ENCODE results near the gene CACNA2D3. TPM values are rescaled to one million over a fixed set of nuclear protein-coding genes. Genes with fewer than 3 reads are reported as not detected.

The CACNA2D3 gene
- total RNA-seq, 2 donors from 2014 or later, result not detected

DNA sequence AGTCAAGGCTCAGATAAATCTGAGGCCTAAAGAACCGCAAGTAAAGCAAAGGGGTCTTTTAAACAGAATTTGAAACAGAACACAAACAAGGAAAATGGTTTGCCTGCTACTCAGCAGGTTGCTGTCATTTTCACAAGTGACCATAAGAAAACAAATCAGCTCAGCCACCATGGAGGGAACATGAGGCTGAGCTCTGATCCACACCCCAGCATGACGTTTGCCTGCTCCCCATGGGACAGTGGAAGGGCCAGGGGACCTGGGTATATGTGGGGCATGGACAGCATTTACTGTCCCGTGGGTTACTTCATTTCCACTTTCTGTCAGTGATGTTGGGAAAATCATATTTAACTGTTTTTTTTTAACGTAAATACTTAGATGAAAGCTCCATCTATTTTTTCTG lies 434.3 kb downstream of the CACNA2D3 start:
- ATAC-seq (replicated peaks), result no peak
- H3K9me3 Mint-ChIP-seq, result peaks cover 5% of the 10 kb centered on the region
- no peaks in the 10 kb centered on the region for H3K27me3 Mint-ChIP-seq
- no peak overlapping the region for H3K4me3 Mint-ChIP-seq
- H3K36me3 Mint-ChIP-seq (ENCODE audit: low read depth), result no peaks in the 10 kb centered on the region
- no peak overlapping the region for H3K27ac Mint-ChIP-seq
- no peaks in the 10 kb centered on the region for H3K4me1 Mint-ChIP-seq

DNA sequence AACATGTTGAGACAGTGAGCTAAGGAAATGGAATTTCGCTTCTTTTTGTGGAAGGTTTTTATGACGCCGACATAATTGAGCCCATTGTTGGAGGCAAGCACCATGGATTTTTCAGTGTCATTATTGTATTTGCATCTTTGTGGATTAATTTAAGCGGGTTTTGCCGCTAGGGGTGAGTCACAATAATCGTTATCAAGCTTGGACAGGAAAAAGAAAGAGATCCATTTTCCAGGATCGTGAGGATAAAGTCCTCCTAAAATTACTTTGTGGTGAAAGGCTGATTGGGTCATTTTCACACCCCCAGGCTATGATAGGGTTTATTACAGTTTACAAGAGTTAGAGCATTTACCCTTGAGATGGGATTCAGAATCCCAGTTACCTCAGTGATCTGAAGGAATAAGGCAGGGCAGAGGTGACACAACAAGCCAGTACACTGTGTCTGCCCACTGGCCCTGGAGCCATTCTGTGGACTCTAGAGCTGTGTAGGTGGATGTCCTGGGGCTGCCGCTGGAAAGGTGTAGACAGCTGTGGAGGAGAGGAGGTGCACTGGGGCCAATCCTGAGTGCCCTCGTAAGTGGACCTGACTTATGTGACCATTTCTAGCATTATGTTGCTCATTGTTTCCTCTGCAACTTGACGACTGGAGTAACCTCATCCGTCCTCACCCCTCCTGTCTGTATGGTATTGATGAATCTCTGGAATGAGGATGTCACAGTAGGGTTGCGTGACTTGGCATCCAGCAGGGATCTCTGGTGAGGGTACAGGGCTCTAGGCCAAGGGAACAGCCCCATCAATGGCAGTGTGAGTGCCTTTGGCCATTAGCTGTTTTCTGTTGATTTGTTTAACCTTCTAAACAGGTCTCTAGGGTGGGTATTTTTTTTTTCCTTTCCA lies 435.4 kb downstream of the CACNA2D3 start:
- no peak for ATAC-seq (replicated peaks)
- Mint-ChIP-seq H3K9me3 (peaks cover 5% of the 10 kb centered on the region), H3K4me3 (no peak overlapping the region)

DNA sequence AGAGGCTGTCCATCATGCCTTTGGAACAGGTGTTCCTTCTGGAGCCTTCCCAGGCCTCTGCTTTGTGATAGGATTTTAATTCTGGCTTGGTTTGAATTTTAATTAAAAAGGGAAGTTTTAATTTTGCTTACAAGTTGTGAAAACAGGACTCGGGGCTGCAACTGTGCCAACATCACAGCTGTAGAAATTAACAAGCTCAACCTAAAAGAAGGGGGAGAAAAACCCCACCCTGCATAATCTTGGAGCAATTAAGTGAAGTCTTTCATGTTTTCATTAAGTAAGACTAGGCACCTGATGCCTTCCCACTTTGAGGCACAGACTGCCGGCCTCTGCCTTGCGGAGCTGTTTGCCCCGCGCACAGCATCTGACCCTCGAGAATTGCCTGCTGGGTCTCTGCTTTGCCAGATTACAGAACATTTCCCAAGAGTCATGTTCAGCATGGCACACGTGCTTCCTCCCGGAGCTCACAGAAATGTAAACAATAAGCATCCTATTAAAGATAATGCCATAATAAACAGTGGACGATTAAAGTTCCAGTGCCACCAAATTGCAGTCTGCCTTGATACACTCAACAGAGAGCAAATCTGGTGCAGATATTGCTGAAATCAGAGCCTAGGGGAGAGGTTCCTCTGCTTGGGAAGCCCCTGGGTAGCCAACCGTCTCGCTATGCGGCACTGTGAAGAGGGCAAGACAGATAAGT lies 441.3 kb downstream of the CACNA2D3 start:
- Mint-ChIP-seq H3K4me1 (no peaks in the 10 kb centered on the region), H3K27ac (no peak overlapping the region), H3K27me3 (no peaks in the 10 kb centered on the region), H3K4me3 (no peak overlapping the region), H3K36me3 (ENCODE audit: low read depth) (no peaks in the 10 kb centered on the region), H3K9me3 (peaks cover 5% of the 10 kb centered on the region)
- ATAC-seq (replicated peaks), result no peak

More for the DNA sequence above, 435.4 kb downstream of the CACNA2D3 start:
- H3K36me3 Mint-ChIP-seq (ENCODE audit: low read depth), result no peaks in the 10 kb centered on the region
- H3K27me3 Mint-ChIP-seq, result no peaks in the 10 kb centered on the region
- H3K27ac Mint-ChIP-seq, result no peak overlapping the region
- no peaks in the 10 kb centered on the region for H3K4me1 Mint-ChIP-seq

DNA sequence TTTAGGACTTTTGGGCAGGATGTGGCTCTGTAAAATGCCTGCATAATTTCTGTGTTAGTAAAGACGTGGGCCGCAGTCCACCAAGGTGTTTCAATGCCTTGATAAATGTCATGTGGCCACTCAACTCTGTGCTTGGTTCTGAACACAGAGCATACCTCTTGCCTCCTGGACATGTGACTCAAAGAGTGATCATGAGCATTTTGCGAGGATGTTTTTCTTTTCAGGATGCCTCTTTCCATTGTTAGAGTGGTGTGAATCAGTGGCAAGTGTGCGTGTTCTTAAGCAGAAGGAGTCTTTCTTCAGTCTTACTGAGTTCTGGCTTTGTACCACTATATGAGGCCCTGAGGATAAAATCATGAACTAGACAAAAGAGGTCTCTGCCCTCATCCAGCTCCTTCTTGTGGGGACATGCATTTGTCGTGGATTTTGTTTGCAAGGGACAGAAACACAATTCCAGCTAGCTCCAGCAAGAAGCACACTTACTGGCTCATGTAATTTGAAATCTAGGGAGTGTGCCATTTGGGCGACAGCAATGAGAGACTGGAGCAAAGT lies 442.1 kb downstream of the CACNA2D3 start:
- Mint-ChIP-seq H3K9me3 (peaks cover 5% of the 10 kb centered on the region), H3K27ac (no peak overlapping the region), H3K4me1 (no peaks in the 10 kb centered on the region), H3K27me3 (no peaks in the 10 kb centered on the region), H3K4me3 (no peak overlapping the region), H3K36me3 (ENCODE audit: low read depth) (no peaks in the 10 kb centered on the region)
- no peak for ATAC-seq (replicated peaks)

DNA sequence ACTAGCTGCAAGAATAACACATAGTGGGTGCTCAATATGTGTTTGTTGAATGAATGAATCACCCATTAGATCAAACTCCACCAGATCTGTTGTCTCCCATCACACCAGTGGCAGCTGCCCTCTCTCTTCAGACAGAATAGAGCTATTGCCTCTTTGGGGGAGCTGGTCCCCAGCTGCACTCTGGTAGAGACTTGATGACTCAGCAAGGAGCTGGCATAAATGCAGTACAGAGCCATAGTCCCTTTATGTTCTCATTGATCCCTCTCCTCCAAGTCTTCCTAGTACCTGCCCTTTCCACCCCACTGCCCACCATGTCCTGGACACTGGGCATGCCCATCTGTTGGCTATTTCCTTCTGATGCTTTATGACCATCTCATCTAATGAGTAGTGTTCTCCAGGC lies 443.6 kb downstream of the CACNA2D3 start:
- no peak overlapping the region for H3K4me3 Mint-ChIP-seq

DNA sequence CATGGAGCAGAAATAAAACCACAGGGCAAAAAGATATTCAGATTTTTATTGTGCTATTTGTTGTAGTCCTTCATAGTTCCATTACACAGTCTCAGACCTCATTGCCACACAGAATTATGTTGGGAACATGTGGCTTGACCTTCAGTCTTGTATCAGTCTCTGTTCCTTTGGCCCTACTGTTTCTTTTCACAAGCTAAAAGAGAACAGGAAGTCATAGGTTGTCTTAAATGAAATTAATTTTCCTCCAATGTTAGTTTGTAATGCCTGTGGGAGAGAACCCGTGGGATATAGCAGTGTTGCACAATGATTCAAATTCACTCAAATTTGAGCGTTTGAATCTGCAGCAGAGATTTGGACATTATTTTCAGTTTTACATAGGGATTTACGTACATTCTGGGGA lies 445.6 kb downstream of the CACNA2D3 start:
- no peak overlapping the region for H3K27ac Mint-ChIP-seq
- no peak for ATAC-seq (replicated peaks)
- no peaks in the 10 kb centered on the region for H3K27me3 Mint-ChIP-seq
- H3K4me1 Mint-ChIP-seq, result no peaks in the 10 kb centered on the region
- H3K36me3 Mint-ChIP-seq (ENCODE audit: low read depth), result no peaks in the 10 kb centered on the region
- peaks cover 5% of the 10 kb centered on the region for H3K9me3 Mint-ChIP-seq
- H3K4me3 Mint-ChIP-seq, result no peak overlapping the region

More for the DNA sequence above, 443.6 kb downstream of the CACNA2D3 start:
- H3K27ac Mint-ChIP-seq, result no peak overlapping the region
- no peaks in the 10 kb centered on the region for H3K27me3 Mint-ChIP-seq
- H3K9me3 Mint-ChIP-seq, result peaks cover 5% of the 10 kb centered on the region
- no peaks in the 10 kb centered on the region for H3K4me1 Mint-ChIP-seq
- H3K36me3 Mint-ChIP-seq (ENCODE audit: low read depth), result no peaks in the 10 kb centered on the region
- no peak for ATAC-seq (replicated peaks)

DNA sequence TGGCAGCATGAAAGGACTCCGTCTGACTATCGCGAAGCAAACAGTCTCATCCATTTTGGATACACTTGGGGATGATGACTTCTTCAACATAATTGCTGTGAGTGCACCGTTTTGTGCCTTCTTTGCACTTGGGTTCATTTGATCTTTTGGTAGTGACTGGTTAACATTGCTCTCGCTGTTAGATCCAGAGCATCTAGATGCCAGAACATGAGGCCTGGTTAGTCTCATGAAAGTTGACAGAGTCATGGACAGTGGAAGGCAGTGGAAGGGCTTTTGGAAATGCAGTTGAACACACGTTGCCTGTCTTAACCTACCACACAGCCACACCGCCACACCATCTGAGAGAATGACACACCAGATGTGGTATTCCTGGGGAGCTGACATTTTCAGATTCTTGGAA lies 447.7 kb downstream of the CACNA2D3 start:
- Mint-ChIP-seq H3K9me3 (peaks cover 11% of the 10 kb centered on the region), H3K27ac (no peak overlapping the region), H3K4me1 (no peaks in the 10 kb centered on the region), H3K4me3 (no peak overlapping the region), H3K27me3 (peaks cover 5% of the 10 kb centered on the region), H3K36me3 (ENCODE audit: low read depth) (no peaks in the 10 kb centered on the region)
- no peak for ATAC-seq (replicated peaks)

DNA sequence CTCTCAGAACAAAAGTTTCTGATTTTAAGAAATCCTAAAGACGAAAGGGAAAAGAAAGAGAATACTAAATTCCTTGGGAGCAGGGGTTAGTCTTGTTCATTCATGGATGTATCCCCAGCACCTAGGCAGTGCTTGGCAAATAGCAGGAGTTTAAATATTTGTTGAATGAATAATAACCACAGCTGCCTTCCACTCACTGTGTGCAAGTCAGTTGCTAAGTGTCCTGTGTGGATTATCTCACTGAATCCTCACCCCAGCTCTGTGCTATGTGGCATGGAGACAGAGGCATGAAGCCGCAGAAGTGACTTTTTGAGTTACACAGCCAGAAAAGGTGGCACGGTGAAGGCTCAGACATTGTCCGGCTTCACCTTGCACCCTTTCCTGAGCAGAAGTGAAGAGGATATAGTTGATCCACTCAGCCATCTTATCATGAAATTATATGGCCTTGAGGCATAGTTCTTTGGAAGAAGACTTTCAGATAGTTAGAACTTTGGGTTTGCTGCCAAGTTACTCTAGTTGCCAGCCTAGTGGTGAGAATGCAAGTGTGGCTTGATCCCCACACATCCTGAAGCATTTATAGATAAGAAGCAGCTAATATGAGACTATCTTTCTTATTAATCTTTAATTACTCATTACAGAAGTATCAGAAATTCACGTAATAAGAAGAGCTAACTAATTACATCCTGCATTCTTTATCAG lies 450.0 kb downstream of the CACNA2D3 start:
- no peak overlapping the region for H3K27ac Mint-ChIP-seq
- H3K27me3 Mint-ChIP-seq, result peaks cover 10% of the 10 kb centered on the region
- H3K4me3 Mint-ChIP-seq, result no peak overlapping the region
- ATAC-seq (replicated peaks), result no peak
- H3K4me1 Mint-ChIP-seq, result no peaks in the 10 kb centered on the region
- peaks cover 14% of the 10 kb centered on the region for H3K9me3 Mint-ChIP-seq
- no peaks in the 10 kb centered on the region for H3K36me3 Mint-ChIP-seq (ENCODE audit: low read depth)

DNA sequence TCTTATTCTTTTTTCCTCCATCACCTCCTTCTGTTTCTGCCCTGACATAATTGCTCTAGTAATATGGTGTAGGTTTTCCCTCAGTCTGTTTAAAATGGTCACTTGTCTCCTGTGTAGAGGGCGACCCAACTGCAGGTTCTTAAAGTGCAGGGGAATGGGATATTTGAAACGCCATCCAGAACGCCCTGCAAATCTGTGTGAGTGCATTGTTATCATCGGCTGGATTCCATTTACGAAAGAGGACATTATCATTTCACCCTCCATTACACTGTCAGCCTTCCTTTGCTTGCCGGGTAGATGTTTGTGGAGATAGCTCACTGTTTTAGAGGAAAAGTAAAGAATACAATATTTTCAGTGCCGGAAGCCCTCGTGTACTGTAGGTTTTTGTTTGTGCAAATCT lies 451.5 kb downstream of the CACNA2D3 start:
- H3K36me3 Mint-ChIP-seq (ENCODE audit: low read depth), result no peaks in the 10 kb centered on the region
- H3K27me3 Mint-ChIP-seq, result peaks cover 10% of the 10 kb centered on the region
- no peaks in the 10 kb centered on the region for H3K4me1 Mint-ChIP-seq
- H3K4me3 Mint-ChIP-seq, result no peak overlapping the region
- H3K27ac Mint-ChIP-seq, result no peak overlapping the region
- ATAC-seq (replicated peaks), result no peak
- H3K9me3 Mint-ChIP-seq, result peaks cover 14% of the 10 kb centered on the region

DNA sequence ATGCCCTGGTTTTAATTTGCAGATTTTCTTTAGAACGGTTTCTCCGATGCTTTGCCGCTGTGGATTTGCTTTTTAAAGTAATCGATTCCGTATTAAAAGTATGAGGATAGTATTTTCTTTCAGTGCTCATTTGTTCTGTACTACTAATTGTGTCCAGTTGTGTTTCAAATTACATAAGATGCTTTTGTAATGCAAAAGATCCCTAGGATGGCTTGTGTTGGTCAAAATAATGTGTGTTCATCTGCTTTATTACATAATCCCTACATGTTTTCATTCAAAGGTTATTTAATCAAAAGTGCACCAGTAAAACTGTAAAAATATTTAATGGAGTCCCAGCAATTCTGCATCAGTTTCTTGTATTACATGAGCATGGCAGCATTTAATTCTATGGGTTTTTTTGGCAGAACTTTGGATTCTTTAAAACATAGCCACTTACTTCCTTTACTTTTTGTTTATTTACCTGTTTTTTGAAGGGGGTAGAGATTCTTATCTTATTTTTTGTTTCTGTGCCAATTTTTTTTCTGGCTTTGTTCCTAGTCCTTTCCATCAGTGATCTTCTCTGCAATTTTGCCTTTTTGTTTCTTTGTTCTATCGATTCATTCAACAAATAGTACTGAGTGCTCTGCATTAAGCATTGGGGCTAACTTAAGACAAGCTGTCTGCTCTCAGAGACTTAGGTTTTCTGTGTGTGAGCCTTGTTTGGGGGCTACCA lies 452.7 kb downstream of the CACNA2D3 start:
- H3K9me3 Mint-ChIP-seq, result peaks cover 14% of the 10 kb centered on the region

DNA sequence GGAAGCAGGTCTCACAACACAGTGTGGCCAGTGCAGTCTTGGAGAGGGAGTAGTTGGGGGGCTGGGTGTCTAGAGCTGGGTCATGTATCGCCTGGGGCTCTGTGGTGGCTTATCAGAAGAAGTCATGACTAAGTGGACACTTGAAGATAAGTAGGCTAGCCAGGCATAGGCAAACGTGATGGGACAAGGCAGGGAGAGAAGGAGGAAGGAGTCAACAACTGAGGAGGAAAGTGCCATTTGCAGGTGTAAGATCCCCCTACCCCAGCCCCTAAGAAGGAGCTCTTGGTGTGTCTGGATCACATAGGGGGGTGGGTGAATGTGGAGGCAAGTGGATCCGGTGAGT lies 453.2 kb downstream of the CACNA2D3 start:
- Mint-ChIP-seq H3K27ac (no peak overlapping the region), H3K4me1 (no peaks in the 10 kb centered on the region), H3K4me3 (no peak overlapping the region), H3K36me3 (ENCODE audit: low read depth) (no peaks in the 10 kb centered on the region), H3K9me3 (peaks cover 14% of the 10 kb centered on the region), H3K27me3 (peaks cover 10% of the 10 kb centered on the region)
- no peak for ATAC-seq (replicated peaks)

More for the DNA sequence above, 452.7 kb downstream of the CACNA2D3 start:
- ATAC-seq (replicated peaks), result no peak
- no peak overlapping the region for H3K4me3 Mint-ChIP-seq
- peaks cover 10% of the 10 kb centered on the region for H3K27me3 Mint-ChIP-seq
- H3K4me1 Mint-ChIP-seq, result no peaks in the 10 kb centered on the region
- H3K27ac Mint-ChIP-seq, result no peak overlapping the region
- H3K36me3 Mint-ChIP-seq (ENCODE audit: low read depth), result no peaks in the 10 kb centered on the region

DNA sequence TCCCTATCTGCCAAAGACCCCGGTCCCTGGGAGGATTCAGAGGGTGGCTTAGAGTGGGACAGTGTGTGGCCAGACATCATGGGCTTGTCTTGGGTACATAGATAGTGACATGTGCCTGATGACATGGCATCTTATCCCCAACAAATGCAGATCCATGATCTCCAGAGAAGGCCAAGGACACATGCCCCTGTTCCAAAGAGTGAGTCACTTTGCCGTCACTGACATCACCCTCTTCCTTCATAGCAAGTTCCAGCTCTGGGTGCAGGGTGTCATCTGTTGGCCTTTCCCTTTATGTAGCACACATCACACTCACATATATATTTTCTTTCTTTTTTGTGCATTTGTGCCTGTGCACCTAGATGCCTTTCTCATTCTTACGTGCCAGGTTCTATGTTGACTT lies 455.0 kb downstream of the CACNA2D3 start:
- no peaks in the 10 kb centered on the region for H3K36me3 Mint-ChIP-seq (ENCODE audit: low read depth)
- ATAC-seq (replicated peaks), result no peak
- H3K9me3 Mint-ChIP-seq, result peaks cover 14% of the 10 kb centered on the region
- no peaks in the 10 kb centered on the region for H3K4me1 Mint-ChIP-seq
- H3K27me3 Mint-ChIP-seq, result peaks cover 10% of the 10 kb centered on the region
- no peak overlapping the region for H3K27ac Mint-ChIP-seq
- H3K4me3 Mint-ChIP-seq, result no peak overlapping the region

DNA sequence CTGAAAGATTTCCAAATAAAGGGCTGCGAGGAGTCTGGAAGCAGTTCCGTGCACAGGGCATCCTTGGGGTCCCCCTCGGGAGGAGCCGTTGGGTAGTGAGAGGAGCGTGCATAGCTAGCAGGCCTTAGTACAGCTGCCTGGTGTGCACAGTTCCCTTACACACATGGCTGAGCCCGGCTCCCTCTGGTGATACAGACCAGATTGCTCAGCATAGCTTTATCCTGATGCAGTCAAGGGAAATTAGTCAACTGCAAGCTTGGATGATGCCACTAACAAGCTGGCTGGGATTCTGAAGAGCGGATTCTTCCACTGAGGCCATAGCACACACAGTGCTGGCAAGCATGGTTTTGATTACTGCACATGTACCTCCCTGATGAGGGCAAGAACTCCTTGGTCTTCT lies 456.1 kb downstream of the CACNA2D3 start:
- H3K4me1 Mint-ChIP-seq, result no peaks in the 10 kb centered on the region

DNA sequence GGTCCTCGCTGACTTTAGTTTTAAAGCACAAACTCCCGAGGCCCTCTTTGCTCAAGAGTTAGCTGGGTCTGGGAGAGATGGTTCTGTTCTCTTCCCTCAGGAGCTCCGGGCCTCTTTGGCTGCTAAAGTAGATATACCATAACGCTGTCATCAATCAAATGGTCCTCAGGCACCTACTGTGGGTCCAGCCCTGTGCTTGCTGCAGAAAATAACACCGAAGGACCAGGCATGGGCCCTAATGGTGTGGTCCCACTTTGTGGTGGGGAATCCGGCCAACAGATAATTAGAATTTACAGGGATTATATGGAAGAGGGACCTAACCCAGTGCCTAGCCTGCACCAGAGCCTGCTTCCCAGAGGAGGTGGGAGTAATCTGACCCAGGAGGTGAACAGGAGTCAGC lies 458.1 kb downstream of the CACNA2D3 start:
- peaks cover 3% of the 10 kb centered on the region for H3K27me3 Mint-ChIP-seq
- no peaks in the 10 kb centered on the region for H3K36me3 Mint-ChIP-seq (ENCODE audit: low read depth)
- H3K27ac Mint-ChIP-seq, result no peak overlapping the region
- peaks cover 10% of the 10 kb centered on the region for H3K9me3 Mint-ChIP-seq
- H3K4me1 Mint-ChIP-seq, result no peaks in the 10 kb centered on the region
- no peak overlapping the region for H3K4me3 Mint-ChIP-seq
- ATAC-seq (replicated peaks), result no peak

More for the DNA sequence above, 456.1 kb downstream of the CACNA2D3 start:
- Mint-ChIP-seq H3K36me3 (ENCODE audit: low read depth) (no peaks in the 10 kb centered on the region), H3K4me3 (no peak overlapping the region), H3K9me3 (peaks cover 14% of the 10 kb centered on the region), H3K27ac (no peak overlapping the region), H3K27me3 (peaks cover 10% of the 10 kb centered on the region)
- ATAC-seq (replicated peaks), result no peak

Data from activated T-helper 17 cell treated with anti-CD3 and anti-CD28 coated beads, Interleukin-2, amount 50 U/mL, for 72 hours (primary cell).